Adipose tissue (tissue), 3 donors: ENCODE measurements around the gene LRRC61. TPM values are rescaled to one million over a fixed set of nuclear protein-coding genes. Genes with fewer than 3 reads are reported as not detected.
"Not testable (repeated sequence)": the region's sequence is repeated elsewhere in the genome, so short reads cannot be mapped to it uniquely, and the experiment has no call there.

Source experiments
- H3K27ac ChIP-seq: one replicate; pipeline ENCODE4 v1.5.1; 2013; ENCODE audit warnings: low read depth, low read length
- WGBS, 3 donors: extraction: QIAGEN DNeasy Blood & Tissue Kit; methylation state at CpG; one replicate each; pipeline ENCODE4 v1.1.7; 2013; 5-methylcytosine and 5-hydroxymethylcytosine counted together
- polyA plus RNA-seq, 3 donors: library from polyadenylated mRNA; stranded (reverse); fragments of 200-250 nt; gene quantifications; one replicate each; pipeline ENCODE4 v1.2.3, GENCODE V29; 2013
- donor health status: healthy with polysubstance abuse.
- donor health status: Bipolar disorder and iron deficiency.
- donor health status: healthy.

Gene LRRC61, protein sequence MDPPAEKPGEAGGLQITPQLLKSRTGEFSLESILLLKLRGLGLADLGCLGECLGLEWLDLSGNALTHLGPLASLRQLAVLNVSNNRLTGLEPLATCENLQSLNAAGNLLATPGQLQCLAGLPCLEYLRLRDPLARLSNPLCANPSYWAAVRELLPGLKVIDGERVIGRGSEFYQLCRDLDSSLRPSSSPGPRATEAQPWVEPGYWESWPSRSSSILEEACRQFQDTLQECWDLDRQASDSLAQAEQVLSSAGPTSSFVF
- 10 to 100 TPM in 1 of 3 donors, 1 to 10 TPM in 2; 1.3 to 12.1 (median 8.6) TPM for polyA plus RNA-seq

DNA sequence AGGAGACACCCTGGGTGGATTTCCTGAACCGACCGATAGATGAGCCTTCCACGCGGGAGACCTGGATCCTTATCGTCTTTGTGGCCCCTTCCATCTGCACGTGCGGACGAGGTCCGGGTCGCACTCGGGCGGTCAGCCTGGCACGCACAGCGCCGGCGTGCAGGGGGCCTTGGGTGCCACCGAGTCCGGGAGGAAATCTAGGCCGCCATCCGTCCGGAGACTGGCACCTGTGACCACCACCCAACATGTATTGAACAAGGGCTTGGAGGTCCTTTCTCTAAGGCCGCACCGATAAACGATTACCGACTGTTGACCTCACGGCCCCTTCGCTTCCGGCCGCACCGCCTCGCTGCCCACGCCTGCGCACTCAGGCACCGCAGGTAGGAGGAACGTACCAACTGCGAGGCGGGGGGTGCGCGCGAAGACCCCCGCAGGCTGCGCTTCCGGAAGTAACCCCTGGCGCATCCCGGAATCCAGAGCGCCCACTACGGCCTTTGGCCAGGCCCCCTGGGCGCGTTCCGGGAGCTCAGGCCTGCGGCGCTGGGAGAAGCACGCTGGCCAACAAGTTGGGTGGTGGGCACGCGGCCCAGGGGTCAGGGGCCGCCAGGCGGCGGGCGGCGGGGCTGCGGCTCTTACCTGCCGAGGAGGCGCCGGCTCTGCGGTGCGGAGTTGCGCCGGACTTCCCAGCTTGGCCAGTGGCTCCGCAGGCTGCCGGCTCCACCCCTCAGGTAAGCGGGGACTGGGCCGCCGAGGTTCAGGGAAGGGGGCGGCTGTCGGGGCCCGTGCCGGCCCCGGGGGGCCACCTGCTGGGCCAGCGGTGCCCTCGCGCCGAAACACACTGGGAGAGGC lies at the start of gene LRRC61, which contains the start of gene ACTR3C:
Gene LRRC61 (plus strand): TSS at position 523 of the 849 bp plus-strand sequence. CDS start 13,507 bp downstream, outside the sequence.
Gene ACTR3C (minus strand): TSS at position 713 of the 849 bp plus-strand sequence. CDS start 28,249 bp downstream, outside the sequence.
- no peak within 1 kb of the TSS for H3K27ac ChIP-seq
- 2 to 8% (median 5%) methylated on average over 79 to 82 of the region's 82 CpGs for WGBS, 3 donors

- 49 to 61% (median 58%) methylated on average over 6 of the region's 6 CpGs for WGBS, 3 donors
- not testable (repeated sequence) for H3K27ac ChIP-seq
Observed at GRCh38 chr7:150276132-150276695, 46.9 kb upstream of the LRRC61 start.

DNA sequence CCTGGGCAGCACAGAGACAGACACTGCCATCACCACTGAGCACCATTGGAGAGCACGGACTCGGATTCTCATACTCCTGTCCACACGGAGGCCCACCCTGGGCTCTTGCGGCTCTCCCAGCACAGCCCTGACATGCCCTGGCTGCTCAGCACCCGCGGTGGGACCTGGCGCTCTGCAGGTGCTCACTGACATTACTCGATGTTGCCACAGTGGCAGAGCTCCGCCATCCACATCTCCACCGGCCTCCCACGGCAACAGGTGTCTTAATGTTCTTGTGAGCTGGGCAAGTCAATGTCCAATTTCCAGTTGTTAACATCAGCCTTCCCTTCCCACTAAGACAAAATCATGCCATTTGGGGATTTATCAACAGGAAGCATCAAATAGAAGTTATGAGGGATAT lies 44.8 kb upstream of the LRRC61 start:
- WGBS, 3 donors: 90 to 92% (median 91%) methylated on average over 11 of the region's 11 CpGs
- not testable (repeated sequence) for H3K27ac ChIP-seq

- WGBS, 3 donors: 71 to 93% (median 91%) methylated on average over 10 to 15 of the region's 25 CpGs
- H3K27ac ChIP-seq: not testable (repeated sequence)
Observed at GRCh38 chr7:150281681-150282403, 41.3 kb upstream of the LRRC61 start.

DNA sequence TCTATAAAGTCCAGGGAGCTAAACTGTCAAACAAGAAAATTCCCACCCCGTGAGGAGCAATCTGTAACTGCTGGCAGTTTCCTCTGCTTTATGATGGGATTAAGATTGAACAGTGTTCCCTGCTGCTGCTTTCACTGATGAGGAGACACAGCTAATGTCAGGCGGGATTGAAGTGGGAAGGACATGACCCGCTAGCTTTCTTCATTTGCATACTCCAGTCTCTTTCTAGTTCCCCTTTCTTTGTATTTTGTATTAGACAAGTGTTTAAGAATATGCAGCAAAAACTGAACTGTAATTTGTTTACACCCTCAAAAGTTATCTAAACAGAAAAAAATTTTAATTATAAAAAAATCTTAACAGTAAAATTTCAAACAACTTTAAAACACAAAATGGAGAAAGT lies 40.0 kb upstream of the LRRC61 start:
- 51 to 91% (median 59%) methylated on average over 2 of the region's 3 CpGs for WGBS, 3 donors
- H3K27ac ChIP-seq: not testable (repeated sequence)

- 74 to 79% (median 76%) methylated on average over 2 to 4 of the region's 6 CpGs for WGBS, 3 donors
- H3K27ac ChIP-seq: not testable (repeated sequence)
Observed at GRCh38 chr7:150283608-150284007, 39.5 kb upstream of the LRRC61 start.

DNA sequence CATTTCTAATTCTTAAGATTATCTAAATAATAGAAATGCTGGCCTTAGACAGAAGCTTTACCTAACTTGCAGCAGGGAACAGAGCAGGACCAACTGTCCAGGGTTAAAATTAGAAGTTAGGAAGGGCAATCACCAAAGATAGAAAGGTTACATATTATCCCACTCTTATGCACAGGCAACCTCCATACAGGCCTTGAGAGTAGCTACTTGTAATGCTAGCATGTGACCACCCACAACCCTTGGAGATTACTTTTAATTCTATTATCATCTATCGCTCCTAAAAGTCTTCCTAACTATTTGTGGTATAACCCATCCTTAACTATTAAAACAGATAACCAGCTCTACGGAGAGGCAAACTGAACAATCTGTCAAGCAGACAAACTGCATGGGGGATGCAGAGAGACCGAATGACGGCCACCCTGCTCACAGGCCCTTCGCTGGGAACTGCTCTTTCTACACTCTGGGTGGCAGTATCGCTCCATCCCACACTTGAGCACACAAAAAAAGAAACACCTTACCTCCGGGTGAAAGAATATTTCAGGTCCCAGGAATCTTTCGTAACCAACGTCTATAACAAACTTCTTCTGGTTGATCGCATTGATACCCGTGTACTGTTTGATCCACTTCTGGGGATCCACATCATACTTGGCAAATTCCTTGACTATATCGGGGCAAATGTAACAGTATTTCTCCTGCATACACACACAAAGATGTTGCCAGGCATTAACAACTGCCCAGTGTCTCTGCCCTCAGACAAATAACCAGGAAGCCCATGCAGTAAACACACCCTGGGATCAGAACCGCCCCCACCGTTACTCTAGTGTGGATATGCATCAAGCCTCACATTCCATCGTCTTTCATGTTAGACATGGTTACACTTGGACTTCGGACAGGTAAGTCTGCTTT lies 37.1 kb upstream of the LRRC61 start:
- 16 to 43% (median 36%) methylated on average over 15 to 16 of the region's 16 CpGs for WGBS, 3 donors
- H3K27ac ChIP-seq: not testable (repeated sequence)

DNA sequence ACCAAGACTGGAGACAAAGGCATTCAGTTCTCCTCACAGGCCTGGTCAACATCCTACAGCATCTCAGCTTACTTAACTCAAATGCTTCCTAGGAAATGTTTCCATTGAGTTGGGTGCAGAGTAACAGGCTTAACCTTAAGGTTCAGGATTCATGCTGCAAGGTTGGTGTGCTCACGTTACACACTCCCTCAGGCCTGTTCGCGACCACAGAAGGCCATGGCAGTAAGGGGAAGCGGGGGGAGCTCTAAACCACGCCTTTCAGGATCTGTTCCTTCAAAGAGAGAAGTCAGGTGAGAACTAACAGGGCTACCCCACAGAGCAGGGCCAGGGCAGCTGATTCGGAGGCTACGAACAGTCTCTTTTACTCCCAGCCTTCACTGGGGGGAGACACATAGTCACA lies 35.3 kb upstream of the LRRC61 start:
- H3K27ac ChIP-seq: not testable (repeated sequence)
- WGBS, 3 donors: 66 to 89% (median 75%) methylated on average over 7 of the region's 7 CpGs

DNA sequence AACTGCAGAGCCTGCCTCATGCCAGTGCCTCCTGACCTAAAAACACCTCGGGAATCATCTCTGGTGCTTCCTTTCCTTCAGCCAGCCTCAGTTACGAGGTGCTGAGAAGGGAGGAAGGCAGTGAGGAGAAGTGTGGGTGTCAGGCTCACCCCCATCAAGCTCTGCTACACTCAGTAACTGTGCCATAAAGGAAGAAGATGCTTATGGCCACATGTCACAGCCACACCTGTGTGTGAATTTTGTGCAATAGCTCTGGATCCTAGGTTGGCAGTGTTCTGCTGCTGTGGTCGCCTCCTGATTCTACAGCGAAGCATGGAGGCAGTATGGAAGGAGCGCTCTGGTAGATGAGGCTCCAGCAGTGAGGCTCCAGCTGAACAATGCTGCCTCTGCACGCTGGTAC lies 34.3 kb upstream of the LRRC61 start:
- not testable (repeated sequence) for H3K27ac ChIP-seq
- WGBS, 3 donors: 89 to 95% (median 91%) methylated on average over 4 to 5 of the region's 6 CpGs

- 60 to 70% (median 65%) methylated on average over 6 of the region's 6 CpGs for WGBS, 3 donors
- H3K27ac ChIP-seq: not testable (repeated sequence)
Observed at GRCh38 chr7:150290317-150290716, 32.8 kb upstream of the LRRC61 start.

- H3K27ac ChIP-seq: not testable (repeated sequence)
- WGBS, 3 donors: 50 to 95% (median 92%) methylated on average over 8 of the region's 8 CpGs
Observed at GRCh38 chr7:150295027-150295426, 28.1 kb upstream of the LRRC61 start.

DNA sequence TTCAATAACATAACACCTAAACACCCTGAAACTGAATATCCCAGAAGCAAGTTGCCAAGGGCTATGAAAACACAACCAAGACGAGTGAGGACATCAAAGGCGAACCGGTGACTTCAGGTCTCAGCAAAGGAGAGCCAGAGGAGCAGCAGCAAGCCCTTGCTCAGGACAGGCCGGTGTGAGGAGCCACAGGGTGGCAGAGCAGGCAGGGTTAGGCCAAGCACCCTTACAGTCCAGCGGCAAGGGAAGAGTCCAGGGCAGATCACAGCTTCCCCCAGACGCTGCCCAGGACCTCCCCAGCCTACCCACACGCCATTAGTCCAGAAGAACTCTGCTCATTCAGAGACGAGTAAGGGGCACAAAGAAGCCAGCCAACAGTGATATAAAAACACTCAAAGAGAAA lies 27.5 kb upstream of the LRRC61 start:
- WGBS, 3 donors: 38 to 85% (median 70%) methylated on average over 1 to 3 of the region's 8 CpGs
- not testable (repeated sequence) for H3K27ac ChIP-seq

- H3K27ac ChIP-seq: not testable (repeated sequence)
- 47 to 85% (median 80%) methylated on average over 8 to 9 of the region's 10 CpGs for WGBS, 3 donors
Observed at GRCh38 chr7:150296802-150297201, 26.4 kb upstream of the LRRC61 start.

DNA sequence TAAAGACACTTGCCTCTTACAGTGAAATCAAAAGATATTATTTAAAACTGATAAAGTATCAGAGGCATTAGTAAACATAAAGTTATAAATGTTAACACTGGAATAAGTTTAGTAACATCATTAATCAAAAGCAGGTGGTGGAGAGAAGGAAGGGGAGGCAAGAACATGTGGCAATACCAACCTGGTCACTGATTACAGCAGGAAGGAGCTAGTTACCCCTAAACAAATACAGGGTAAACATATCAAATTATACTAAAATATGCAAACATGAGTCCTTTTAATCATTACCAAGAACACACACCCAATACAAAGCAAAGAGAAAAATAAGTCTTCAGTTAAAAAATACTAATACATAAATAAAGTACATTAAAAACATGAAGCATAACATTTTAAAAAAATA lies 25.2 kb upstream of the LRRC61 start:
- not testable (repeated sequence) for H3K27ac ChIP-seq

DNA sequence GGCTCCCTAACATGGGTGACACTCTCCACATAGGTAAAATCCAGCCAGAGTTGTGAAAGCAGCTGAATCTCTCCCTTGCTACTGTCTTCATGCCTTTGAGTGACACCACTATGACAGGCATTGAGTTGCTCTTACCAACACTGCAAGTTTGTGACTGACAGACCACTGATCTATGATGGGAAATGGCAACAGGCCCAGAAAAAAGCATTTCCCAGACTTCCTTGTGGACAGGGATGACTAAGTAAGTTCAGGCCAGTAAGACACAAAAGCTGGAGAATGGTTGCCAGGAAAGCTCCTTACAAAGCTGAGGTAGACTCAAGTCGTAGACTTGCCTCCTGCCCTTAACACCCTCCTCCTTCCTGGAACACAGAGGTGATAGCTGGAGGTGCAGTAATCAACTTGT lies 20.2 kb upstream of the LRRC61 start:
- H3K27ac ChIP-seq: not testable (repeated sequence)
- WGBS, 3 donors: 57 to 63% (median 61%) methylated on average over 1 of the region's 1 CpG

DNA sequence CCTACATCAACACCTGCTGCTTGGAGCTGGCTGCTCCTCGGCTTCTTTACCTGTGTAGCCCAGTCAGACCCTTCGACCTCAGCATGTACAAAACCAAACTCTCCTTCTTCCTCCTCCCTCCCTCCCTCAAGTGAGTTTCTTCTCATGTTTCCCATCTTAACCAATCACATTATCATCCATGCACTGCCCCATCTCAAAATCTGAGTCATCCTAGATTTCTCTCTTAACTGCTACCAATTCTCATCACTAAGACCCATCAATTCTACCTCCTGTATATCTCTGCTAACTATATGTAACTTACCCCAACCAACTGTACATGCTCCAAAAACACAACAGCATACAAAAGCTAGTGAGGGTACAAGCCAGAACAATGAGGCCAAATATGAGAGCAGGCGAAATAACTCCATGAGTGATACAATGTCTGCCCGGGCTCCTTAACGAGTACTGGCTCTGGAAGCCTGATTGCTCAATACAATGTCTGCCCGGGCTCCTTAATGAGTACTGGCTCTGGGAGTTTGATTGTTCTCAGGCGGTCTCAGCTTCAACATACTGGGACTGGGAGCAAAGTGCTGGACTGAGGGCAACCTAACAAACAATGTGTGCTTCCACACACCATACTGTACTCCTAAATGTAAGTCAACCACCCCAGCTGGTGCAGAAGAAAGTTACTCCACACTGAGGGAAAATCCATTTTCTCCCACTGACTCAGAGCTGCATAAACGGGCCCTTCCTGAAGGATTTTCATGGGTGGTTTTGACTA lies 18.5 kb upstream of the LRRC61 start:
- 63 to 74% (median 70%) methylated on average over 7 to 8 of the region's 8 CpGs for WGBS, 3 donors
- H3K27ac ChIP-seq: not testable (repeated sequence)
